COR-L47 (cell line): Measurements from ENCODE around the gene PCSK6.

Experiments used
- DNase-seq: peaks from one replicate; lab custom pipeline; 2025; lab: John Stamatoyannopoulos, UW

PCSK6 gene

DNA sequence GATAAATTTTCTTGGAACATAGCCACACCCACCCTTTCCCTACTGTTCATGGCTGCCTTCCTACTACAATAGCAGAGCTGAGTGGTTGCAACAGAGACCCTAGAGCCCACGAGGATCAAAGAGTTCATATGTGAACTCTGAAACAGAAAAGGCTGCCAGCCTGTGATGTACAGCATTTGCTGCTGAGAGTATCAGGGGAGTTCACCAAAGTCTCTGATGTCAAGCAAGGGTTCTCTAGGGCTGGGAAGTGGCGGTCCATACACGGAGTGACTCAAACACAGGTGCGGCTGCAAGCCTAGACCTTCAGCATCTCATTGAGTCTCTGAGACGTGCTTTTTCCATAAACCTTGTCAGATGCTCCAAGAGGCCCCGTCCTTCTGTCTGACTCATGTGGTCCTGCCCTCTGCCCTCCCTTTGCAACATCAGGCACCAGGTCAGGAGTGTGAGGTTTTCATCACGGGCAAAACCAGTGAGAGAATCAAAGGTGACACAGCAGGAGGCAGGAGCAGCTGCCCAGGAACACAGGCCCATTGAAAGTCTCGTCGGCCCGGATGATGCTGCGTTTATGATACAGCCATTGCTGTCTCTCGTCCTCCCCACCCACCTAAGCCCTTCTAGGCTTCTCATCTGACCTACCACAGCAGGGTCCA is 42.9 kb downstream of the PCSK6 start:
- no peak for DNase-seq

GRCh38 chr15:101445562-101446517 is 43.7 kb downstream of the PCSK6 start:
- DNase-seq: no peak

- no peak for DNase-seq
Observed at GRCh38 chr15:101444807-101445508, 44.5 kb downstream of the PCSK6 start.

DNA sequence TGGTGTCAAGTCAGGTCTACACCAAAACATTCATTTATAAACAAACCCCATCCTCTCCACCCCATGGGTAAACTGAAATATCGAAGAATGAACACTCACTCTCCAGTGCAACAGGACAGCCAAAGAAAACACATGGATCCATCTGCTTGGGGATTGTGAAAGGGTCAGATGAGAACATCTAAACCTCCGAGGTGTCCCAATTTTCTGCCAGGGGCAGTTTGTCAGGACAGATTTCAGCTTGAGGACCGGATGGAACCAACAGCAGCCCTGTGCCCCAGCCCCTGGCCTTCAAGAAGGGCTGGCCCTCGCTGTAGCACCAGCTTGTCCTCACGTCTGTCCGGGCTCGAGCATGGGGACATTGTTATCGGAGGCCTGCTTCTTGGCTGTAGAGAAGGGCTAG is 45.5 kb downstream of the PCSK6 start:
- DNase-seq: no peak

DNA sequence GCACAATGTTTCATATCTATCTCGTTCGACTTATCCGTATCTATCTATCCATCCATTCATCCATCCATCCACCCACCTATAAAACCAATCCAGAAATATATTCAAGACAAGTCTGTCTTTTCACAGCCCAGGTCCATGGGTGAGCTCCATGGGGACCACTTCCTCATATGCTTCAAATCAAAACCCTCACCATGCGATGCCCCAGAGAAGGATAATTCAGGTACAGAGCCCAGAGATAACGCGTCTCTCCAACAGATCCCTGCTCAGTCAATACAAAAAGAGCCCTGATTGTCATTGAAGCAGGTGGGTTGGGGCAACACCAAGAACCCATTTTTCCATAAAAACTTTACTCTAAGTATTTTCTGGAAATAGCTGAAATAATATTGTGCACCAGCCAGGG is 47.2 kb downstream of the PCSK6 start:
- DNase-seq: no peak

- DNase-seq: no peak
Observed at GRCh38 chr15:101441696-101442095, 47.8 kb downstream of the PCSK6 start.

DNA sequence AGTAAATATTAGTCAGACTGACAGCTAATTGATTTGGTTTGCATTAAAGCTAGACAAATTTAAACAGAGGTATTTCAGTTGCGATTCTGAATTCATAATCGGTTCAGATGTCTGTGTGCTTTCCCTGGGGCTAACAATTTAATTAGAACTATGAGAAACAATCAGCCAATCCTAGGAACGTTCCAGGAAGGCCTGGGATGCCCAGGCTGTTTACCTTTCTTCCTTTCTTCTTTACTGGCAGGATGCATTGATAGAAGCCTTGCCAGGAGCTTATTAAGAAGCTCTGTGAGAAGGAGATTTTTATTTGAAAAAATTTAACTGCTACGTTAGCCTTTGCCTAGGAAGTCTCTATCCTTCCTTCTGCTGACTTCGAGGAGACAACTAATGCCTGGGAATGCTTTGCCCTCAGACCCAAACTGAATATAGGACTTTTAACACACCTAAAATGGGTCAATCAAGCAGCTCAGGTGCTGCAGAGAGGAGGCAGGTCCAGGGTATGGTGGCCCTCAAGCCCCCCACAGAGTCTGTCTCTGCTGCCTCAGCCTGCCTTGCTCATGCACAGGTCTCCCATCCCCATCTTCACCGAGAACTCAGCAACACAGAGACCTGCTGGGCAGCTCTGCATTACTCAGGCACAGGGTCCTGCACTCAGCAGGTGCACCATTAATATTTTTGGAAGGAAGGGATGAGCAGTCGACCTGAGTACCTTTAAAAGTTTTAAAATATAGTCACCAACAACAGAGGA is 48.5 kb downstream of the PCSK6 start:
- DNase-seq: no peak

- DNase-seq: no peak
Observed at GRCh38 chr15:101439920-101440319, 49.6 kb downstream of the PCSK6 start.

GRCh38 chr15:101439285-101439919 is 50.1 kb downstream of the PCSK6 start:
- DNase-seq: no peak

DNA sequence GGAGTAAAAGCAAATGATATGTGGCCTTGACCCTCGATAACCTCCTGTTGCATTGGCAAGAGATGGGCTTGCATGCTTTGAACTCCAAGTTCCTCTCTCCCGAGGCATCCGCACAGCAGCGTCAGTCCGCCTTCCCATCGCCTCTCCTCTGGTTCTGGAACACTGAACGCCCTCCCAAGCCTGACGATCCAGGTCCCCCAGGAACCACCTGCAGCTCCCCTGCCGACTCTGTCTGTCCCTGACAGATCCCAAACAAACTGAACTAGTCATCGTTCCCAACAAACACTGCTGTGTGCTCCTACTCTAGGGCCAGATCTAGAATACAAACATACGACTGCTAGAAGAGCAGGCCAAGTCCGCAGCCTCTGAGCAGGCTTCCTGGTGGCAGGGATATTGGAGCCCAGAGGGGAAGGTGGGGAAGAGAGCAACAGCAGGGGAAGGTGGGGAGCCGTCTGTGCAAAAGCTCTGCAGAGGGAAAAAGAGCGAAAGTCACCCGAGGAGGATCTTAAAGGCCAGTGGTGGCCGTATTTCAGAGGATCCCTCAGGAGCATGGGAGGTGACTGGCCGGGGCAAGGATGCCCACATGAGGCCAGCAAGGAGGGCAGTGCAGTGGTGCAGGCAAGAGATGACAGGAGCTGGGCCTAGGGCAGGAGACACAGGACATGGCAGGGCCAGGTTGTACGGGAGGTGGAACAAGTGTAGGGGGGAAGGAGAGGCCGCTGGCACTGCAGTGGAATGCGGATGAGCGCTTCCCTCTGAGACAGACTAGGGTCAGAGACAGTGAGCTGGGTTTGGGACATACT is 50.8 kb downstream of the PCSK6 start:
- DNase-seq: no peak

- DNase-seq: no peak
Observed at GRCh38 chr15:101437618-101438481, 51.7 kb downstream of the PCSK6 start.

- DNase-seq: peak; percentile 90
Observed at GRCh38 chr15:101437209-101437608, 52.3 kb downstream of the PCSK6 start.

- no peak for DNase-seq
Observed at GRCh38 chr15:101436526-101436925, 53.0 kb downstream of the PCSK6 start.

GRCh38 chr15:101435761-101436160 is 53.7 kb downstream of the PCSK6 start:
- DNase-seq: no peak

DNA sequence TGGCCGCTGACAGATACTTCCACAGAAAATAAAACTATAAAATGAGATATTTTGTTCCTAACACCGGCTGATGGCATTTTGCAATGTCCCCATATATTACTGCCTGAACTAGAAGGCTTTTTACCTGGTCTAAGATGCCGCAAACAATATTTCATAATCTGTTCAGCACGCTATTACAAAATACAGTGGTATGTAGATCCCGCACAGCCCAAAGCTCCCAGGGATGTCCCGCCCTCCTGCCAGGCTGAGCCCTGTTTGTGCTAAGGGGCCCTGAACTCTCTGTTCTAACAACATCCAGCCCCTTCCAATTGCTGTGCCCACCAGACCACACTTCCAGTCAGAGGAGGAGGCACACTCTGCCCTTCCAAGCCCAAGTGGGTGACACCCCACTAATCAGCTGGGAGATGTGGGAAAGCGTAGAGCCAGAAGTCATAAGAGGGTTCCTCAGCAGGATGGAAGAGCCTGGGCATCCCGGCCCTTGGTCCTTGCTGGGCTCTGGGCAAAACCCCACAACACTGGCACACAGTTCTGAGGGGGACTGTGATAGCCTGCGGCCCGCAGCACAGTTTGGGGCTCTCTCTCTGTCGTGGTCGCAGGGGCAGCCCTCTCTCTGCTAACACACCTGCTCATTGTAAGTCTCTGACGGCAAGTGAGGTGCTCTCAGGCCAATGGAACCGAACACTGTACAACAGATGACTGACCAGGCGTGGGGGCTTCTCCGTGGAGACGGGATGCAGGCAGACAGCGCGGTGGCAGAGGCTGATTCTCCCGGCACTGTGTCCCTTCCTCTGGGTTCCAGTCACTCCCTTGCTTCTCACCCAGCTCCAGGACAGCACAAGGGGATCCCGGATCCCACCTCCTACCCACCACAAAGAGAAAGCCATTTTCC is 55.2 kb downstream of the PCSK6 start:
- no peak for DNase-seq

- no peak for DNase-seq
Observed at GRCh38 chr15:101433396-101433795, 56.1 kb downstream of the PCSK6 start.

GRCh38 chr15:101432982-101433381 is 56.5 kb downstream of the PCSK6 start:
- no peak for DNase-seq

DNA sequence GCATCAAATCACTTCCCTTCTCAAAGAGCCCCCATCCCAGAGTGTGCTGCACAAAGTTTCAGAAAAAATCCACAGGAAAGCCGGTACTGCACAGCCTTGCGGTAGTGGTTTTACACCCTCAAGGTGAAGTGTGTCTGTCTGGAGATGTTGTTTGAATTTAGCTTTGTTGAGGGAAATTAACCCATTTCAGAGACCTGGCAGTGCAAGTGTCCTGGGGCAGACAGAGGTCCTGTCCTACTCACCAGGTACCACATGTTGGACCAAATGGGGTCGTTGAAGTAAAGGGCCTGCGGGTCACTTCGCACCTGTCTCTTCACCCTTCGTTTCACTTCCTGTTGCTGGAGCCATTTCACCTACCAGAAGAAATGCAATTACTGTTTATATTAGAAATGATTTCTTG is 57.8 kb downstream of the PCSK6 start:
- DNase-seq: no peak

DNA sequence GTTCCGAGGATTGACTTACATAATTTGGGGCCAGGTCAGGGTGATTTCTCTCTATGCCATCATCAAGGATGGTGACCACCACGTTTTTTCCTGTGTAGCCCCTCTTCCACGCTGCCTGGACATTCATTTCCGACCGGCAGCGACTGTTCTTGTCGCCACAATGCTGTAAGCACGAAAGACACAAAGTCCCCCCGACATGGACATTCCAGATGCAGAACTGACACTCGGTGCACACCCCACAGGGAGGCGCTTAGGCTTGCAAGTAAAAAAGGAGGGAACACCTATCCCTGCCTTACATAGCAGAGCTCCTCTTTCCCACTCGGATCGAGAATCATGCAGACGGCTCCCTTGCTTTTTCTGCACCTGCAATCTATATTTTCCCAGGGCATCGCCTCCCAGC is 58.2 kb downstream of the PCSK6 start:
- DNase-seq: no peak
